A673 (cell line): ENCODE data around the gene NCKAP5.

ENCODE experiments used
- CTCF ChIP-seq: fragments of 300-800, 200-600 bp; sonication (generic); conservative IDR thresholded peaks from 2 replicates; pipeline ENCODE4 v1.5.1; 2017; ENCODE audit warnings: low read depth, mild to moderate bottlenecking, antibody characterized with exemption, low read length, moderate library complexity, mixed read lengths
- EZH2 ChIP-seq: fragments of 200-600 bp; sonication (generic); IDR thresholded peaks from 2 replicates; pipeline ENCODE4 v1.6.1; 2017; ENCODE audit warnings: borderline replicate concordance, low read depth, mild to moderate bottlenecking, mixed read lengths, antibody characterized with exemption, low read length; ENCODE audit not compliant: poor library complexity, severe bottlenecking

DNA sequence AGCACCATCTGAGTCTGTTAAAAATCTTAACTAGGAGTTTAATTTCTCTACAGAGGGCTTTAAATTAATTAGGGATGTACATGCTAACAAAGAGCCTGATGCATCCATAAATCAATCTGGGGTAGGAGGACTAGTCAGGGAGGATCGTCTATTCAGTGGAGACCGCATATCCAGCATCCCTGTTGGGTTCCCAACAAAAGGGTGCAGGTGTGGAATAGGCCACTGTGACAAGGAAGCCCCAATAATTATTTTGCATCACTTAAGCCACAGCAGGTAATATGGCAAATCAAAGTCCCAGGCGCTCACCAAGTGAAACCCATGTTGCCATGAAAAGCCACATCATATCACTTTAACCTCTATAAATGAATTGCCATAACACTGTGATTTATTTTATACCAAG is 392.3 kb downstream of the NCKAP5 start:
- TF ChIP-seq EZH2 (no peak), CTCF (no peak)
